HG02798 (cell line): ENCODE data around the gene JUN.
"Not testable (repeated sequence)": the region's sequence is repeated elsewhere in the genome, so short reads cannot be mapped to it uniquely, and the experiment has no call there.

Experiments
- ATAC-seq: cut with Tn5 transposase; IDR thresholded peaks from one replicate; pipeline ENCODE4 v1.9.1; 2021; ENCODE audit warnings: mild to moderate bottlenecking; ENCODE audit not compliant: unreplicated experiment, poor library complexity

Gene JUN

GRCh38 chr1:58809325-58810010, 25.6 kb upstream of the JUN start:
- ATAC-seq, result no peak

GRCh38 chr1:58808077-58808476, 24.2 kb upstream of the JUN start:
- ATAC-seq, result no peak

- ATAC-seq, result peak; percentile 80
Observed at GRCh38 chr1:58805716-58806571, 22.1 kb upstream of the JUN start.

GRCh38 chr1:58804853-58805565, 21.2 kb upstream of the JUN start:
- no peak for ATAC-seq

- no peak for ATAC-seq
Observed at GRCh38 chr1:58803858-58804257, 20.0 kb upstream of the JUN start.

- ATAC-seq, result no peak
Observed at GRCh38 chr1:58802640-58803399, 19.0 kb upstream of the JUN start.

- ATAC-seq, result not testable (repeated sequence)
Observed at GRCh38 chr1:58801286-58801685, 17.4 kb upstream of the JUN start.

- no peak for ATAC-seq
Observed at GRCh38 chr1:58799650-58800049, 15.8 kb upstream of the JUN start.

- no peak for ATAC-seq
Observed at GRCh38 chr1:58798910-58799442, 15.1 kb upstream of the JUN start.

- no peak for ATAC-seq
Observed at GRCh38 chr1:58796416-58796815, 12.6 kb upstream of the JUN start.

- ATAC-seq, result no peak
Observed at GRCh38 chr1:58794585-58794984, 10.7 kb upstream of the JUN start.

- ATAC-seq, result no peak
Observed at GRCh38 chr1:58792846-58793245, 9.0 kb upstream of the JUN start.

GRCh38 chr1:58791106-58791505, 7.3 kb upstream of the JUN start:
- ATAC-seq, result no peak

- no peak for ATAC-seq
Observed at GRCh38 chr1:58789996-58790660, 6.3 kb upstream of the JUN start.

GRCh38 chr1:58789322-58789856, 5.5 kb upstream of the JUN start:
- ATAC-seq, result no peak

- no peak for ATAC-seq
Observed at GRCh38 chr1:58788259-58788658, 4.4 kb upstream of the JUN start.

GRCh38 chr1:58786927-58787245, 3.0 kb upstream of the JUN start:
- ATAC-seq, result no peak

GRCh38 chr1:58786184-58786926, 2.5 kb upstream of the JUN start:
- ATAC-seq, result no peak
